ENCODE data around the gene CNDP2. TPM values are rescaled to one million over a fixed set of nuclear protein-coding genes. Genes with fewer than 3 reads are reported as not detected.

CNDP2 gene
- total RNA-seq, 1 donor from 2014 or later = 182 TPM

- TF ChIP-seq CTCF (IDR thresholded peaks at IDR 0.05; ENCODE audit: unreplicated experiment) = no peak
- peaks cover 14% of the 10 kb centered on the region for H3K9me3 Mint-ChIP-seq (ENCODE audit: low read depth)
- H3K4me3 Mint-ChIP-seq (ENCODE audit: low read depth) = no peak overlapping the region
Observed at GRCh38 chr18:74547860-74548259, 51.7 kb downstream of the CNDP2 start.

GRCh38 chr18:74549591-74550104, 53.5 kb downstream of the CNDP2 start:
- Mint-ChIP-seq H3K36me3 (ENCODE audit: insufficient read depth) (peaks cover 3% of the 10 kb centered on the region), H3K4me1 (ENCODE audit: low read depth) (no peaks in the 10 kb centered on the region), H3K4me3 (ENCODE audit: low read depth) (no peak overlapping the region), H3K9me3 (ENCODE audit: low read depth) (peaks cover 14% of the 10 kb centered on the region), H3K27ac (no peak overlapping the region), H3K27me3 (peaks cover 8% of the 10 kb centered on the region)
- no peak for DNase-seq (ENCODE audit: low spot score, unreplicated experiment)
- TF ChIP-seq CTCF (IDR thresholded peaks at IDR 0.05; ENCODE audit: unreplicated experiment) = no peak

More at GRCh38 chr18:74547860-74548259, 51.7 kb downstream of the CNDP2 start:
- no peak for DNase-seq (ENCODE audit: low spot score, unreplicated experiment)
- H3K27me3 Mint-ChIP-seq = no peaks in the 10 kb centered on the region
- no peak overlapping the region for H3K27ac Mint-ChIP-seq
- peaks cover 3% of the 10 kb centered on the region for H3K36me3 Mint-ChIP-seq (ENCODE audit: insufficient read depth)
- no peaks in the 10 kb centered on the region for H3K4me1 Mint-ChIP-seq (ENCODE audit: low read depth)

- Mint-ChIP-seq H3K27ac (no peak overlapping the region), H3K9me3 (ENCODE audit: low read depth) (peaks cover 14% of the 10 kb centered on the region), H3K27me3 (peaks cover 8% of the 10 kb centered on the region), H3K36me3 (ENCODE audit: insufficient read depth) (peaks cover 3% of the 10 kb centered on the region), H3K4me3 (ENCODE audit: low read depth) (no peak overlapping the region), H3K4me1 (ENCODE audit: low read depth) (peaks cover 3% of the 10 kb centered on the region)
- no peak for TF ChIP-seq CTCF (IDR thresholded peaks at IDR 0.05; ENCODE audit: unreplicated experiment)
- no peak for DNase-seq (ENCODE audit: low spot score, unreplicated experiment)
Observed at GRCh38 chr18:74550886-74551285, 54.7 kb downstream of the CNDP2 start.

- Mint-ChIP-seq H3K27ac (no peak overlapping the region), H3K9me3 (ENCODE audit: low read depth) (peaks cover 14% of the 10 kb centered on the region), H3K36me3 (ENCODE audit: insufficient read depth) (peaks cover 3% of the 10 kb centered on the region), H3K27me3 (peaks cover 8% of the 10 kb centered on the region), H3K4me1 (ENCODE audit: low read depth) (peaks cover 8% of the 10 kb centered on the region), H3K4me3 (ENCODE audit: low read depth) (no peak overlapping the region)
- no peak for DNase-seq (ENCODE audit: low spot score, unreplicated experiment)
- TF ChIP-seq CTCF (IDR thresholded peaks at IDR 0.05; ENCODE audit: unreplicated experiment) = no peak
Observed at GRCh38 chr18:74551452-74551851, 55.3 kb downstream of the CNDP2 start.

- Mint-ChIP-seq H3K4me1 (ENCODE audit: low read depth) (peaks cover 12% of the 10 kb centered on the region), H3K27me3 (peaks cover 8% of the 10 kb centered on the region), H3K36me3 (ENCODE audit: insufficient read depth) (peaks cover 3% of the 10 kb centered on the region), H3K27ac (no peak overlapping the region), H3K4me3 (ENCODE audit: low read depth) (no peak overlapping the region), H3K9me3 (ENCODE audit: low read depth) (peaks cover 14% of the 10 kb centered on the region)
- DNase-seq (ENCODE audit: low spot score, unreplicated experiment) = peak; percentile 61
- TF ChIP-seq CTCF (IDR thresholded peaks at IDR 0.05; ENCODE audit: unreplicated experiment) = peak; percentile 87
Observed at GRCh38 chr18:74551936-74552555, 55.9 kb downstream of the CNDP2 start.

Data from progenitor cell of endocrine pancreas (in vitro differentiated cells).